Smooth muscle cell of trachea (primary cell): ENCODE results near the gene BORCS5. TPM values are rescaled to one million over a fixed set of nuclear protein-coding genes. Genes with fewer than 3 reads are reported as not detected.

Source experiments
- total RNA-seq: library from RNA; depleted of rRNA; stranded (reverse); fragments of >200 nt; gene quantifications from 2 replicates; pipeline ENCODE4 v1.2.1, GENCODE V29; 2014

The BORCS5 gene
- 21.1 and 34.4 TPM in 2 replicates for total RNA-seq

DNA sequence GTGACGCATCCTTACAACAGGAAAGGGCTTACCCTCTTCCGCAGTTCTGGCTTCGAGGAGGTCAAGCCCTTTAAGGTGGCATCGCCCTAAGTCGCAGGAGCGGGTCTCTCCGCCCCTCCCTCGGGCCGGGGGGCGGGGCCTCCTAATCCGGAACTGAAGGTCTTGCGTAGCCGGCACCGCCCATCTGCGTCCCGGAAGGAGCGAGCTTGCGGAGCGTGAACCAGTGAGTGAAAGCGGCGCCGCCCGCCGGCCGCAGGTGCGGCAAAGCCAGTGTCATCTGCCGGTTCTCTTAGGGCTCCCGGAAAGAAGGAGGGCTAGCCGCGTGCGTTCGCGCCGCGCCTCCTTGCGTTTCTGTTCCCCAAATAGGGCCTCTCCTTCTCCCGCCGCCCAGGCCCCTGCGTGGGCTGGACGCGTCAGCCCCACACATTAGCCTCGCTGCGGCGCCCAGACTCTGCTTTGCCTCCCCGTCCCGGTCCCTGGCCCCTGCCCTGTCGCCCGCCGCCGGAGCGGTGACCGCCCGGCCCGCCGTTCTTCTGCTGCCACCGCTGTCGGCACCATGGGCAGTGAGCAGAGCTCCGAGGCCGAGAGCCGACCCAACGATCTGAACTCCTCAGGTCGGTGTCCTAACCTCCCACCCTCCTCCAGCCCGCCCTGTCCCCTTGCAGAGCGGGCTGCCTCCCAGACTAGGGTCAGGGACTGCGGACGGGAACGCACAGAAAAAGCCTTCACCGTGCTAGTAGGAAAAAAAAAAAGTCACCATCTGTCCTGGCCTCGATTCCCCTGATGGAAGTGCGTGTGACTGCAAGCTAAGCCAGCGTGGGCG lies at the start of gene BORCS5:
TSS of gene BORCS5 (plus strand) at position 183 of the 823 bp plus-strand sequence. CDS start at position 557, 374 bp downstream.

DNA sequence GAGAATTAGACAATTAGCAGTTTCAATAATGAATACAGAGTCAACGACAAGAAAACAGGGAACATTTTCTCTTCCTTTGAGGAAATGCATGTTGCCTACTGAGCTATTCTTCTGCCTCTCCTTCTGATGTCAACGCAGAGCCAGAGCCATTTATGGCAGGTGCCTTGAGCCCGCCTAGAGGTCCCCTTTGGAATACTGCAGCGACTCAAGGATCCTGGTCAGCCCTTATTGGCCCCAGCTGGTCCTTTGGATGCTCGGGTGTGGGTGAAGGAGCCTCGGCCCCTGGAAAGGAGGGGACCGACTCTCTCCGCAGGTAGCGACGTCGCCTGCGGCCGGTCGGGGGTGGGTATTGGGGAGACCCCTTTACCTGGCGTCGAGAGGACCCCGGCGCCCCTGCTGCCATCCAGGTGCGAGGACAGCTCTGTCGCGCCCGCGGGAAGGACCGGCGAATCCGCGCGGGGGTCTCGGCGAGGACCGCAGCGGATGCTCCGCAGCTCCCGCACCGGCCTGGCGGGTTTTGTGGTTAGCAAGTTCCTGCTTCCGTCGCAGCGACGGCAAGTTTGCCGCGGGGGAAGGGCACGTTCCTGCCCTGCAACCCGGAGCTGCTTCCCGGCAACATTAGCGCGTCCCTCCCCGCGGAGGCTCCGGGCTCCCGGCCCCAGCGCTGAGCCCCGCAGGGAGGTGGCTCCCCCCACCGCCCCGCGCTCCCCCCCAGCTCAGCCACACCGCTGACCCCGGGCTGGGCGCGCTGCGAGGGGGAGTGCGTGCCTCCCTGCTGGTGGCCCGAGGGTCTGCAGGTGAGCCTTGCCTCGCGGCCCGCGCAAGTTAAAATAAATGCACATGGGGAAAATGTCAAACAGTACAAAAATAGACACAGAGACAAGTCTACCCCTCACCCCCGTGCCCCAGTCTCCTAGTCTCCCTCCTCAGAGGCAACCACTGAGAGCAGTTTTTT lies 6.9 kb upstream of the BORCS5 start, which contains the start of gene MANSC1:
TSS of gene MANSC1 (minus strand) at position 532 of the 955 bp plus-strand sequence. CDS start 6,928 bp downstream, outside the sequence.

Other genes with a start within 250 kb of the BORCS5 start
- 58.3 and 59.5 TPM in 2 replicates for gene LRP6, start 90.0 kb upstream of the BORCS5 start, total RNA-seq
- gene MANSC1, start 6.8 kb upstream of the BORCS5 start, total RNA-seq = 2.8 and 3.0 TPM in 2 replicates
- 9.6 and 11.8 TPM in 2 replicates for gene DUSP16, start 205.8 kb downstream of the BORCS5 start, total RNA-seq